Stimulated activated CD8-positive, alpha-beta memory T cell treated with anti-CD3 and anti-CD28 coated beads, Interleukin-12 subunit alpha, Interleukin-12 subunit beta, amount 100 ng/mL, for 24 hours (primary cell): ENCODE data around the gene METTL17.
"Not testable (repeated sequence)": the region's sequence is repeated elsewhere in the genome, so short reads cannot be mapped to it uniquely, and the experiment has no call there.

Experiments used
- DNase-seq: peaks from one replicate; pipeline ENCODE4 v3.0.0-alpha.2; 2020; ENCODE audit errors: extremely low read depth

Gene METTL17

GRCh38 chr14:20989787-20990600 lies at the start of gene METTL17:
METTL17 (plus strand) TSS chr14:20989980; CDS start chr14:20990003, 23 bp downstream.
- peak; percentile 68 for DNase-seq

- DNase-seq: not testable (repeated sequence)
Measured at GRCh38 chr14:20945146-20945545, 44.6 kb upstream of the METTL17 start.

- DNase-seq: not testable (repeated sequence)
Measured at GRCh38 chr14:20946707-20947106, 43.1 kb upstream of the METTL17 start.

GRCh38 chr14:20954736-20955537 lies 34.8 kb upstream of the METTL17 start, which contains the start of gene RNASE2:
RNASE2 (plus strand) TSS chr14:20955487; CDS start chr14:20955772, 285 bp downstream.
- DNase-seq: not testable (repeated sequence)

- not testable (repeated sequence) for DNase-seq
Measured at GRCh38 chr14:20955538-20955873, 34.3 kb upstream of the METTL17 start.

- DNase-seq: no peak
Measured at GRCh38 chr14:20956376-20956976, 33.3 kb upstream of the METTL17 start.

GRCh38 chr14:20958946-20959345 lies 30.8 kb upstream of the METTL17 start:
- not testable (repeated sequence) for DNase-seq

GRCh38 chr14:20969336-20969735 lies 20.4 kb upstream of the METTL17 start:
- no peak for DNase-seq

GRCh38 chr14:20970647-20970982 lies 19.2 kb upstream of the METTL17 start:
- no peak for DNase-seq

GRCh38 chr14:20970983-20971704 lies 18.6 kb upstream of the METTL17 start:
- DNase-seq: peak; percentile 44

- no peak for DNase-seq
Measured at GRCh38 chr14:20971705-20972021, 18.1 kb upstream of the METTL17 start.

GRCh38 chr14:20973501-20973900 lies 16.3 kb upstream of the METTL17 start:
- DNase-seq: no peak

GRCh38 chr14:20976291-20976690 lies 13.5 kb upstream of the METTL17 start:
- no peak for DNase-seq

GRCh38 chr14:20978687-20979086 lies 11.1 kb upstream of the METTL17 start:
- no peak for DNase-seq

GRCh38 chr14:20980906-20981305 lies 8.9 kb upstream of the METTL17 start:
- no peak for DNase-seq

GRCh38 chr14:20982646-20983369 lies 7.0 kb upstream of the METTL17 start:
- no peak for DNase-seq

- not testable (repeated sequence) for DNase-seq
Measured at GRCh38 chr14:20985650-20986049, 4.1 kb upstream of the METTL17 start.

- no peak for DNase-seq
Measured at GRCh38 chr14:20986811-20987210, 3.0 kb upstream of the METTL17 start.

- DNase-seq: no peak
Measured at GRCh38 chr14:20988717-20989470, 886 bp upstream of the METTL17 start.

- no peak for DNase-seq
Measured at GRCh38 chr14:20989471-20989786, 351 bp upstream of the METTL17 start.

- DNase-seq: no peak
Measured at GRCh38 chr14:20996521-20996920, 6.7 kb downstream of the METTL17 start.
